ENCODE data around the gene LIPE. TPM values are rescaled to one million over a fixed set of nuclear protein-coding genes. Genes with fewer than 3 reads are reported as not detected.

Gene LIPE
- total RNA-seq, 1 donor from 2014 or later = 35.0 TPM

- intact Hi-C loops (cut with micrococcal nuclease) = loop anchor here (2.0 kb wide), 2 partner anchors 25 to 73 kb away; partner anchors contain the start of gene MEGF8
- Mint-ChIP-seq H3K4me1 (peaks cover 39% of the 10 kb centered on the region), H3K9me3 (no peaks in the 10 kb centered on the region), H3K36me3 (ENCODE audit: low read depth) (peaks cover 16% of the 10 kb centered on the region), H3K27ac (peak overlapping the region; percentile 91), H3K4me3 (peak overlapping the region; percentile 94), H3K27me3 (peaks cover 2% of the 10 kb centered on the region)
- no peak for DNase-seq
These were observed 29.7 kb downstream of the LIPE start for GRCh38 chr19:42397263-42398166.

- no peaks in the 10 kb centered on the region for H3K9me3 Mint-ChIP-seq
- peaks cover 10% of the 10 kb centered on the region for H3K36me3 Mint-ChIP-seq (ENCODE audit: low read depth)
- DNase-seq = peak; percentile 99
- H3K4me1 Mint-ChIP-seq = peaks cover 30% of the 10 kb centered on the region
- H3K4me3 Mint-ChIP-seq = peak overlapping the region; percentile 94
- peak overlapping the region; percentile 91 for H3K27ac Mint-ChIP-seq
- peaks cover 8% of the 10 kb centered on the region for H3K27me3 Mint-ChIP-seq
- intact Hi-C loops (cut with micrococcal nuclease) = loop anchor here (2.0 kb wide), 2 partner anchors 26 to 72 kb away; partner anchors contain the start of gene MEGF8
These were observed 30.6 kb downstream of the LIPE start for GRCh38 chr19:42396381-42397262.

- H3K27ac Mint-ChIP-seq = no peak overlapping the region
- intact Hi-C loops (cut with micrococcal nuclease) = no loop called here
- H3K9me3 Mint-ChIP-seq = no peaks in the 10 kb centered on the region
- peaks cover 21% of the 10 kb centered on the region for H3K4me1 Mint-ChIP-seq
- H3K4me3 Mint-ChIP-seq = no peak overlapping the region
- no peak for DNase-seq
- peaks cover 19% of the 10 kb centered on the region for H3K27me3 Mint-ChIP-seq
- H3K36me3 Mint-ChIP-seq (ENCODE audit: low read depth) = peaks cover 8% of the 10 kb centered on the region
These were observed 32.4 kb downstream of the LIPE start for GRCh38 chr19:42394751-42395150.

- peaks cover 11% of the 10 kb centered on the region for H3K4me1 Mint-ChIP-seq
- intact Hi-C loops (cut with micrococcal nuclease) = no loop called here
These were observed 35.0 kb downstream of the LIPE start for GRCh38 chr19:42392165-42392564.

GRCh38 chr19:42389899-42390298, 37.3 kb downstream of the LIPE start, which contains the start of gene CNFN:
TSS of gene CNFN (minus strand) at chr19:42390297. CDS start at chr19:42389037, 1,260 bp downstream.
- no peaks in the 10 kb centered on the region for H3K9me3 Mint-ChIP-seq
- intact Hi-C loops (cut with micrococcal nuclease) = no loop called here

More at GRCh38 chr19:42392165-42392564, 35.0 kb downstream of the LIPE start:
- Mint-ChIP-seq H3K4me3 (no peak overlapping the region), H3K9me3 (no peaks in the 10 kb centered on the region), H3K36me3 (ENCODE audit: low read depth) (no peaks in the 10 kb centered on the region), H3K27me3 (peaks cover 25% of the 10 kb centered on the region), H3K27ac (no peak overlapping the region)
- DNase-seq = no peak

GRCh38 chr19:42388851-42389489, 38.2 kb downstream of the LIPE start:
- no peak overlapping the region for H3K27ac Mint-ChIP-seq

More at GRCh38 chr19:42389899-42390298, 37.3 kb downstream of the LIPE start, which contains the start of gene CNFN:
- Mint-ChIP-seq H3K27me3 (peaks cover 30% of the 10 kb centered on the region), H3K36me3 (ENCODE audit: low read depth) (no peaks in the 10 kb centered on the region), H3K27ac (no peak within 1 kb of the TSS), H3K4me3 (no peak within 1 kb of the TSS), H3K4me1 (peaks cover 6% of the 10 kb centered on the region)
- DNase-seq = no peak

GRCh38 chr19:42386974-42387707, 40.0 kb downstream of the LIPE start:
- Mint-ChIP-seq H3K4me3 (peak overlapping the region; percentile 70), H3K27me3 (peaks cover 33% of the 10 kb centered on the region), H3K36me3 (ENCODE audit: low read depth) (no peaks in the 10 kb centered on the region), H3K4me1 (peaks cover 6% of the 10 kb centered on the region), H3K27ac (no peak overlapping the region), H3K9me3 (no peaks in the 10 kb centered on the region)
- peak; percentile 92 for DNase-seq
- intact Hi-C loops (cut with micrococcal nuclease) = no loop called here

More at GRCh38 chr19:42388851-42389489, 38.2 kb downstream of the LIPE start:
- no peak overlapping the region for H3K4me3 Mint-ChIP-seq
- intact Hi-C loops (cut with micrococcal nuclease) = no loop called here
- no peaks in the 10 kb centered on the region for H3K9me3 Mint-ChIP-seq
- no peak for DNase-seq
- peaks cover 6% of the 10 kb centered on the region for H3K4me1 Mint-ChIP-seq
- peaks cover 30% of the 10 kb centered on the region for H3K27me3 Mint-ChIP-seq
- no peaks in the 10 kb centered on the region for H3K36me3 Mint-ChIP-seq (ENCODE audit: low read depth)

GRCh38 chr19:42380155-42380554, 47.0 kb downstream of the LIPE start:
- Mint-ChIP-seq H3K9me3 (no peaks in the 10 kb centered on the region), H3K4me1 (peaks cover 4% of the 10 kb centered on the region), H3K27me3 (peaks cover 7% of the 10 kb centered on the region), H3K4me3 (no peak overlapping the region), H3K36me3 (ENCODE audit: low read depth) (no peaks in the 10 kb centered on the region), H3K27ac (no peak overlapping the region)
- no peak for DNase-seq
- intact Hi-C loops (cut with micrococcal nuclease) = no loop called here

GRCh38 chr19:42378225-42379215, 48.7 kb downstream of the LIPE start:
- Mint-ChIP-seq H3K9me3 (no peaks in the 10 kb centered on the region), H3K4me1 (peaks cover 4% of the 10 kb centered on the region), H3K4me3 (no peak overlapping the region), H3K27me3 (peaks cover 7% of the 10 kb centered on the region), H3K36me3 (ENCODE audit: low read depth) (no peaks in the 10 kb centered on the region), H3K27ac (no peak overlapping the region)
- intact Hi-C loops (cut with micrococcal nuclease) = no loop called here
- no peak for DNase-seq

- Mint-ChIP-seq H3K27ac (no peak overlapping the region), H3K36me3 (ENCODE audit: low read depth) (no peaks in the 10 kb centered on the region), H3K9me3 (no peaks in the 10 kb centered on the region), H3K27me3 (no peaks in the 10 kb centered on the region), H3K4me3 (no peak overlapping the region), H3K4me1 (peaks cover 4% of the 10 kb centered on the region)
- DNase-seq = no peak
- intact Hi-C loops (cut with micrococcal nuclease) = no loop called here
These were observed 51.0 kb downstream of the LIPE start for GRCh38 chr19:42376177-42376555.

- DNase-seq = no peak
- Mint-ChIP-seq H3K27me3 (no peaks in the 10 kb centered on the region), H3K4me3 (no peak overlapping the region), H3K4me1 (peaks cover 4% of the 10 kb centered on the region), H3K27ac (no peak overlapping the region), H3K9me3 (no peaks in the 10 kb centered on the region), H3K36me3 (ENCODE audit: low read depth) (no peaks in the 10 kb centered on the region)
- intact Hi-C loops (cut with micrococcal nuclease) = no loop called here
These were observed 51.6 kb downstream of the LIPE start for GRCh38 chr19:42375415-42376176.
